ENCODE measurements around the gene TNPO1. TPM values are rescaled to one million over a fixed set of nuclear protein-coding genes. Genes with fewer than 3 reads are reported as not detected.
A peak's percentile ranks its signal among the peaks of the same experiment; 100 is the strongest.

The TNPO1 gene
- total RNA-seq, 2 donors from 2014 or later = 107 to 113 TPM

DNA sequence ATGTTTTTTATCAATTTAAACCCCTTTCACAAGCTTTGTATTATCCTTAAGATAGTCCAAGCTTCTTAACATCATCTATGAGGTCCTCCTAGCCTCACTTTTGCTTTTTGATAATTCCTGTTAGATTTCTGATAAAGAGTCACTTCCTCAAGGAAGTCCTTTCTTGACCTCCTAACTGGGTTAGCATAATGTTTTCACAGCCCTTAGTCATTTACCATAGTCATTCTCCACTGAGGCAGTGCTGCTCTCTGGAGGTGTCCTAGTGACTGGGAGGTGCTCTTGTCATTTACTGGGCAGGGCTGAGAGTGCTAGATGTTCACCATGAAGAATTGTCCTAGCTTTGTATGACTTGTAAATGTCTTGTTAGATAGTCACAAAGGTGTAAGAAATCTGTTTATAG, 26.4 kb downstream of the TNPO1 start:
- TF ChIP-seq, protein P1, sequence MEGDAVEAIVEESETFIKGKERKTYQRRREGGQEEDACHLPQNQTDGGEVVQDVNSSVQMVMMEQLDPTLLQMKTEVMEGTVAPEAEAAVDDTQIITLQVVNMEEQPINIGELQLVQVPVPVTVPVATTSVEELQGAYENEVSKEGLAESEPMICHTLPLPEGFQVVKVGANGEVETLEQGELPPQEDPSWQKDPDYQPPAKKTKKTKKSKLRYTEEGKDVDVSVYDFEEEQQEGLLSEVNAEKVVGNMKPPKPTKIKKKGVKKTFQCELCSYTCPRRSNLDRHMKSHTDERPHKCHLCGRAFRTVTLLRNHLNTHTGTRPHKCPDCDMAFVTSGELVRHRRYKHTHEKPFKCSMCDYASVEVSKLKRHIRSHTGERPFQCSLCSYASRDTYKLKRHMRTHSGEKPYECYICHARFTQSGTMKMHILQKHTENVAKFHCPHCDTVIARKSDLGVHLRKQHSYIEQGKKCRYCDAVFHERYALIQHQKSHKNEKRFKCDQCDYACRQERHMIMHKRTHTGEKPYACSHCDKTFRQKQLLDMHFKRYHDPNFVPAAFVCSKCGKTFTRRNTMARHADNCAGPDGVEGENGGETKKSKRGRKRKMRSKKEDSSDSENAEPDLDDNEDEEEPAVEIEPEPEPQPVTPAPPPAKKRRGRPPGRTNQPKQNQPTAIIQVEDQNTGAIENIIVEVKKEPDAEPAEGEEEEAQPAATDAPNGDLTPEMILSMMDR (IDR thresholded peaks at IDR 0.05) = no peak
- TF ChIP-seq POLR2A (IDR thresholded peaks at IDR 0.05) (no peak), POLR2AphosphoS5 (IDR thresholded peaks at IDR 0.05) (no peak)
- no peak for DNase-seq (ENCODE audit: low spot score)
- intact Hi-C loops (cut with DNase I) = loop anchor here (10.0 kb wide), 1 partner anchor 112 kb away; the partner anchor contains the start of gene FCHO2
- Histone ChIP-seq H3K27ac (no peak overlapping the region), H3K27me3 (replicated peaks; ENCODE audit: insufficient read depth) (no peaks in the 10 kb centered on the region), H3K36me3 (no peaks in the 10 kb centered on the region), H3K9me3 (no peaks in the 10 kb centered on the region), H3K4me3 (no peak overlapping the region), H3K4me1 (replicated peaks) (no peaks in the 10 kb centered on the region)

DNA sequence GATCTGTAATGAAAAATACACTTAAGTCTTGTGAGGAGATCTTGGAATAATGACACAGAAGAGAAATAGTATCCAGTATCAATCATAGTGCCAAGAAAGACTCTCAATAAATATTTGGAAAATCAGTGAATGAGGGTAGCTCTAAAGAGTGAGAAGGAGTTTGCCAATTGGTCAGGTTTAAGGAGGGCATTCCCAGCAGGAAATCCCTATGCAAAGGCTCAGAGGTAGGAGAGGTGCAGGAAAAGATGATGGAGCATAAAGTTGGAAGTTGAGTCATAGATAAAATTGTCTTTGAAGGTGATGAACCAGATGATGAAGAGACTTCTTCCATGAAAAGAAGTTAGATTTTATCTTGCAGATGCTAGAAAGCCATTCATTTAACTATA, 27.8 kb downstream of the TNPO1 start:
- no peaks in the 10 kb centered on the region for H3K9me3 ChIP-seq
- no peak overlapping the region for H3K27ac ChIP-seq
- no peaks in the 10 kb centered on the region for H3K4me1 ChIP-seq (replicated peaks)
- no peak overlapping the region for H3K4me3 ChIP-seq
- H3K36me3 ChIP-seq = no peaks in the 10 kb centered on the region
- DNase-seq (ENCODE audit: low spot score) = no peak
- intact Hi-C loops (cut with DNase I) = loop anchor here (10.0 kb wide), 1 partner anchor 111 kb away; the partner anchor contains the start of gene FCHO2
- H3K27me3 ChIP-seq (replicated peaks; ENCODE audit: insufficient read depth) = no peaks in the 10 kb centered on the region
- TF ChIP-seq POLR2A (IDR thresholded peaks at IDR 0.05) = no peak
- TF ChIP-seq, protein P1 (IDR thresholded peaks at IDR 0.05) = no peak
- TF ChIP-seq POLR2AphosphoS5 (IDR thresholded peaks at IDR 0.05) = no peak

DNA sequence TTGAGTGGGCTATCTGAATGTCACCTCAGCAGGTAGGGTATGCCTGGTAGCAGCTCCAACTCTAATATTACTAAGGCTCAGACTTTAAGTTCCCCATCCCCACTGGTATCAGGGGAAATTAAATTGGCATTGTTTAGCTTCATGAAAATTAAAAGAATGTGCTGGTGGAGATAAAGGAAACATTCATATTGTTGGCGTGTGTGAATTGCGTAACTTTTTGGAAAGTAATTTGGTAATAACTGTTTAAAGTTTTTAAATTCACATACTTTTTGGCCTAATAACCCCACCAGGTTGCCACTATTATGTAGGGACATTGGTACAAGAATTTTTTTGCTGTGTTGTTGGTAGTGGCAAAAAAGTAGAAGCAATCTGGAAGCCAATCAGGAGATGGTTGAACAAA, 29.4 kb downstream of the TNPO1 start:
- no peaks in the 10 kb centered on the region for H3K36me3 ChIP-seq
- no peak for DNase-seq (ENCODE audit: low spot score)
- 87% methylated on average over 2 of the region's 2 CpGs for WGBS
- intact Hi-C loops (cut with DNase I) = loop anchor here (10.0 kb wide), 1 partner anchor 109 kb away; the partner anchor contains the start of gene FCHO2
- H3K9me3 ChIP-seq = no peaks in the 10 kb centered on the region
- peaks cover 6% of the 10 kb centered on the region for H3K4me1 ChIP-seq (replicated peaks)
- no peak overlapping the region for H3K4me3 ChIP-seq
- TF ChIP-seq, protein P1 (IDR thresholded peaks at IDR 0.05) = no peak
- TF ChIP-seq POLR2A (IDR thresholded peaks at IDR 0.05) = no peak
- no peak for TF ChIP-seq POLR2AphosphoS5 (IDR thresholded peaks at IDR 0.05)
- H3K27ac ChIP-seq = no peak overlapping the region
- no peaks in the 10 kb centered on the region for H3K27me3 ChIP-seq (replicated peaks; ENCODE audit: insufficient read depth)

DNA sequence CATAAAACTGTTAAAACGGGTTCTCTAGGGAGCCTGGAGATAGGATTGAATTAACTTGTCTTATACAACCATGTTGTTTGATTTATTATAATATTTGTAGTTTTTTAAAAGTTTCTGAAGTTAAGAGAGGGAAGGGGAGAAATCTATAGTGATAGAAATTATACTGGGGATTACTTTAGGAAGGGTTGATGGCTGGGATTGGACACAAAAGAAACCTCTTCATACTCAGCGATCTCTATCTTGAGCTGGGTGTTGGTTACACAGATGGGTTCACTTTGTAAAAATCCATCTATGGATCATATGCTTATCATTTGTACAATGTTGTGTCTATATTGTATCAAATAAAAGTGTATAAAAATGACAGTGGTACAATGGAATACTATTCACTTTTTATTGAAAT, 30.0 kb downstream of the TNPO1 start:
- DNase-seq (ENCODE audit: low spot score) = no peak
- Histone ChIP-seq H3K9me3 (no peaks in the 10 kb centered on the region), H3K27ac (no peak overlapping the region), H3K27me3 (replicated peaks; ENCODE audit: insufficient read depth) (no peaks in the 10 kb centered on the region), H3K4me3 (no peak overlapping the region), H3K4me1 (replicated peaks) (peaks cover 8% of the 10 kb centered on the region), H3K36me3 (no peaks in the 10 kb centered on the region)
- TF ChIP-seq POLR2A (IDR thresholded peaks at IDR 0.05) = no peak
- TF ChIP-seq, protein P1 (IDR thresholded peaks at IDR 0.05) = no peak
- no peak for TF ChIP-seq POLR2AphosphoS5 (IDR thresholded peaks at IDR 0.05)
- intact Hi-C loops (cut with DNase I) = loop anchor here (10.0 kb wide), 1 partner anchor 108 kb away; the partner anchor contains the start of gene FCHO2
- 93% methylated on average over 2 of the region's 2 CpGs for WGBS

DNA sequence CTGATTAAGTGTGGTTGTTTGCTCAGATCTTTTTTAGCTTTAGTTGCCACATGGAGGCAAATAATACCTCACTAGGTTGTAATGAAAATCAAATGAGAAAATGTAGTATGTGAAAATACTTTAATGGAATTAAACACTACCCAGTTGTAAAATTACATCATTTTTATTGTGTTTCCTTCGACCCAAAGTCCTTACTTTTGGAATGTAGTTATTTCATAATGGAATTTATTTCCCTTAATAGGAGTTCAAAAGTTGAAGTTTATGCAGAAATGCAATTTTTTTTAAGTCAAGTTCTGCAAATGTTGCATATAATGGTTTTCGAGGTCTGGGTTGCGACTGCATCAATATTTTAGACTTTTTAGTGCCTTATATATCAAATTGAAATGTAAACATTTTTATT, 31.0 kb downstream of the TNPO1 start:
- Histone ChIP-seq H3K27ac (peak overlapping the region in 1 of 2 donors; percentile 86), H3K27me3 (replicated peaks; ENCODE audit: insufficient read depth) (no peaks in the 10 kb centered on the region), H3K9me3 (no peaks in the 10 kb centered on the region), H3K4me1 (replicated peaks) (peaks cover 8% of the 10 kb centered on the region), H3K4me3 (peak overlapping the region in 1 of 2 donors; percentile 72), H3K36me3 (no peaks in the 10 kb centered on the region)
- TF ChIP-seq POLR2A (IDR thresholded peaks at IDR 0.05) = no peak
- TF ChIP-seq POLR2AphosphoS5 (IDR thresholded peaks at IDR 0.05) = no peak
- TF ChIP-seq, protein P1 (IDR thresholded peaks at IDR 0.05) = no peak
- WGBS = 2% methylated on average over 3 of the region's 3 CpGs
- DNase-seq (ENCODE audit: low spot score) = no peak
- intact Hi-C loops (cut with DNase I) = loop anchor here (10.0 kb wide), 1 partner anchor 107 kb away; the partner anchor contains the start of gene FCHO2
